HepG2 (cell line): ENCODE results near the gene DDX1. TPM values are rescaled to one million over a fixed set of nuclear protein-coding genes. Genes with fewer than 3 reads are reported as not detected.

Source experiments
- ATAC-seq: fragments of 200-7000 bp; cut with Tn5 transposase; 3 replicates; pipeline ENCODE4 v1.9.1; 2020; ENCODE audit warnings: mild to moderate bottlenecking, moderate library complexity
- BruUV-seq: library from RNA; stranded (reverse); fragments of 400-500 nt; replicated peaks from 2 replicates; lab custom pipeline; 2021; lab: Mats Ljungman, UMichigan
- CTCF ChIA-PET: fragments of 300-600 bp; formaldehyde crosslinking; extraction: SDS; loops from one replicate; lab custom pipeline; 2021; ENCODE audit warnings: low total read pairs, inconsistent platforms, low intra/inter-chr PET ratio; lab: Yijun Ruan, JAX
- POLR2A ChIA-PET: fragments of 350-600 bp; sonication (Branson Sonifier 250); formaldehyde crosslinking; loops from one replicate; lab custom pipeline; 2020; ENCODE audit warnings: antibody characterized with exemption, inconsistent platforms; lab: Yijun Ruan, JAX
- DNase-seq: peaks from one replicate; pipeline ENCODE4 v3.0.0-alpha.2; 2015; ENCODE audit warnings: low spot score
- FAIRE-seq: peaks from 3 replicates; lab custom pipeline; 2011; peaks lifted over from hg19 to GRCh38; lab: Jason Lieb, UNC
- H2AFZ ChIP-seq: one replicate; pipeline ENCODE4 v1.6.1; 2011; ENCODE audit warnings: low read length, inconsistent platforms
- H3K27ac ChIP-seq: fragments of 300-600 bp; 3 replicates; pipeline ENCODE4 v1.8.0; 2011; ENCODE audit warnings: mixed run types, mild to moderate bottlenecking, mixed read lengths, low read length, inconsistent platforms; ENCODE audit not compliant: insufficient read depth; ENCODE audit errors: extremely low read length
- H3K27me3 ChIP-seq, 2 experiments: fragments of 200-600 bp in 1 of 2; 2 replicates in 1 of 2; 3 replicates in 1 of 2; pipeline versions ENCODE4 v1.6.0 to v1.8.0; 2011; ENCODE audit warnings: low read length in 2 of 2, mild to moderate bottlenecking in 2 of 2, moderate library complexity in 2 of 2, inconsistent platforms in 1 of 2; ENCODE audit not compliant: insufficient read depth in 2 of 2, control insufficient read depth in 1 of 2
- H3K36me3 ChIP-seq, 2 experiments: fragments of 200-600 bp in 1 of 2; replicated peaks in 1 of 2; 2 replicates in 1 of 2; 3 replicates in 1 of 2; pipeline versions ENCODE4 v1.5.1 to v1.8.0; 2011; ENCODE audit warnings: low read length in 2 of 2, inconsistent platforms in 1 of 2; ENCODE audit not compliant: insufficient read depth in 2 of 2, control insufficient read depth in 1 of 2
- H3K4me1 ChIP-seq: 2 replicates; pipeline ENCODE4 v1.5.1; 2012; ENCODE audit warnings: low read length, inconsistent platforms; ENCODE audit not compliant: insufficient read depth
- H3K4me2 ChIP-seq: 2 replicates; pipeline ENCODE4 v1.6.0; 2011; ENCODE audit warnings: low read depth, low read length, inconsistent platforms
- H3K4me3 ChIP-seq, 3 experiments: fragments of 200-600 bp in 1 of 3; sonication (generic), shearing (Covaris generic) in 1 of 3; replicated peaks in 1 of 3; 2 replicates each; pipeline ENCODE4 v1.5.1; 2011 to 2016; ENCODE audit warnings: low read length in 3 of 3, inconsistent platforms in 2 of 3, low read depth in 2 of 3, mild to moderate bottlenecking in 2 of 3, control low read depth in 1 of 3, mixed read lengths in 1 of 3; ENCODE audit not compliant: insufficient read depth in 1 of 3
- H3K79me2 ChIP-seq: one replicate; pipeline ENCODE4 v1.6.1; 2011; ENCODE audit warnings: low read length, inconsistent platforms; ENCODE audit not compliant: insufficient read depth
- H3K9ac ChIP-seq: 2 replicates; pipeline ENCODE4 v1.6.0; 2011; ENCODE audit warnings: mild to moderate bottlenecking, low read depth, low read length, inconsistent platforms; ENCODE audit not compliant: insufficient read depth
- H3K9me3 ChIP-seq: 2 replicates; pipeline ENCODE4 v1.5.1; 2012; ENCODE audit warnings: mild to moderate bottlenecking, low read length
- H4K20me1 ChIP-seq: 2 replicates; pipeline ENCODE4 v1.6.0; 2011; ENCODE audit warnings: inconsistent platforms, mild to moderate bottlenecking, low read length, moderate library complexity; ENCODE audit not compliant: insufficient read depth
- ETV5 ChIP-seq: IDR thresholded peaks from 2 replicates; pipeline ENCODE4 v1.6.1; 2018; ENCODE audit warnings: missing biosample characterization, missing genetic modification reagents, inconsistent platforms, borderline replicate concordance
- HDAC2 ChIP-seq: sonication (generic); formaldehyde crosslinking; IDR thresholded peaks from 2 replicates; pipeline ENCODE4 v1.4.0; 2020; ENCODE audit warnings: missing genetic modification reagents
- HMG20A ChIP-seq: IDR thresholded peaks from 2 replicates; pipeline ENCODE4 v1.6.1; 2016; ENCODE audit warnings: borderline replicate concordance
- NBN ChIP-seq: fragments of 450-650 bp; conservative IDR thresholded peaks from 2 replicates; pipeline ENCODE4 v1.6.1; 2017
- STAG1 ChIP-seq: sonication (generic); formaldehyde crosslinking; IDR thresholded peaks from 2 replicates; pipeline ENCODE4 v1.4.0; 2020; ENCODE audit warnings: missing genetic modification reagents
- ZFP62 ChIP-seq: sonication (generic); formaldehyde crosslinking; IDR thresholded peaks from 2 replicates; pipeline ENCODE4 v1.4.0; 2020; ENCODE audit warnings: missing genetic modification reagents
- ZNF292 ChIP-seq: sonication (generic); formaldehyde crosslinking; IDR thresholded peaks from 2 replicates; pipeline ENCODE4 v1.8.1; 2022; ENCODE audit warnings: mild to moderate bottlenecking, low read depth, missing genetic modification reagents, borderline replicate concordance
- WGBS: methylation state at CpG from one replicate; pipeline ENCODE4 v1.1.6; 2017; ENCODE audit warnings: low lambda C conversion rate; 5-methylcytosine and 5-hydroxymethylcytosine counted together
- in situ Hi-C: cut with HindIII; loops from 2 replicates; pipeline ENCODE4 v1.10.0; 2017; ENCODE audit warnings: low pct_unique_long_range_greater_than_20kb; ENCODE audit not compliant: extremely low pct_ligation_motif_present
- intact Hi-C: fragments of 100-400 bp; cut with micrococcal nuclease; formaldehyde crosslinking; loops from one replicate; pipeline ENCODE4 v1.10.0; 2022; ENCODE audit not compliant: unreplicated experiment
- polyA plus RNA-seq, 8 experiments: library from polyadenylated mRNA; depleted of rRNA in 3 of 8; stranded (reverse) in 7 of 8; unstranded in 1 of 8; fragments of >200 nt; fragmentation: Illumina TruSeq in 4 of 8; extraction: Trizol in 4 of 8; gene quantifications; 2 replicates each; pipeline versions ENCODE4 v1.2.1 to v1.2.3, GENCODE V29; 2011 to 2016; ENCODE audit warnings: low read depth in 4 of 8, missing spikeins in 1 of 8, mixed read lengths in 1 of 8; ENCODE audit not compliant: insufficient read depth in 1 of 8
- total RNA-seq, 5 experiments: library from RNA; depleted of rRNA; stranded (reverse); fragments of >200 nt; fragmentation: Illumina TruSeq; extraction: Trizol; gene quantifications; 2 replicates each; pipeline ENCODE4 v1.2.3, GENCODE V29; 2016; ENCODE audit warnings: low read depth in 1 of 5
- TF ChIP-seq, protein P1 (sequence below): sonication (generic); formaldehyde crosslinking; IDR thresholded peaks from 2 replicates; pipeline ENCODE4 v1.4.0; 2020; ENCODE audit warnings: missing genetic modification reagents
- TF ChIP-seq, protein P2 (sequence below): sonication (generic); formaldehyde crosslinking; IDR thresholded peaks from 2 replicates; pipeline ENCODE4 v1.5.0; 2020; ENCODE audit warnings: mild to moderate bottlenecking, missing genetic modification reagents, borderline replicate concordance

Gene DDX1
- total and polyA plus RNA-seq, 2 of the 13 experiments (the other 11 are each of a cell fraction or from before 2014, with no cell fraction given): 81.6 to 130 TPM

DNA sequence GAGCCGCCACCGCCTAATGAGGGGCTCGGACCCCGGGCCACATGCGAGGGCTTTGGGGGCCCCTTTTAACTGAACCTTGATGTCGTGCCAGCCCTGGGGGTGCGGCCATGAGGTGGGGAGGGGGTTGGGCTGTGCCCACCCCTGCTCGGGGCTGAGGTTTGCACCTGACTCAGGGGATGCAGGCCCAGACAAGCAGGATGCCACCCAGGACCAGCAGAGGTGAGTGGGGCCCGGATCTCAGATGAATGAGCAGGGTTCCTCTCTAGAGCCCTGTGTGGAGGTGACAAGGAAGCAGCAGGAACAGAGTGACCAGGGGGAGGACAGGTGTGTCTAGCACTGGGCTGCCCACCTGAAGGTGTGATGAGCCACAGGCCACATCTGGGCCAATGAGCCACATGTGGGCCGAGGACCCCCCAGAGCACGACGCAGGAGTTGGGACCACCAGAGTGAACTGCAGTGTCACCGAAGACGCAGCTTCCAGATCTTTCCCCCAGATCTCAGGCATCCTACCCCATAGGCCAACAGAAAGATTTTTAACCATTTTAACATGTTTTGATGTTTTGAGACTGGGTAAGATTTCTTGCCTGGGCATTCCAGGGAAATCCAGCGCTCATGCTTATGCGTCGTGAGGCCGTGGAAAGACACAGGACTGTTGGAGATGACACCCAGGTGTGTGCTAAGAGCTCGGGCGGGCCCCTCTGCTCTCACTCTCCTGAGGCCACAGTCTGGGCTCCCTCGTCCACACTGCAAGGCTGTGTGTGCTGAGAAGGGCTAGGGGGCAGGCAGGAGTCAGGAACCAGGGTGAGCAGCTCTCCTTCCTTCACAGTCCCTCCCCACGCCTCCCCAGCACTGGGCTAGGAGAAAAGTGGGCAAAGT lies 73.6 kb downstream of the DDX1 start (continued):
- TF ChIP-seq, protein P1, sequence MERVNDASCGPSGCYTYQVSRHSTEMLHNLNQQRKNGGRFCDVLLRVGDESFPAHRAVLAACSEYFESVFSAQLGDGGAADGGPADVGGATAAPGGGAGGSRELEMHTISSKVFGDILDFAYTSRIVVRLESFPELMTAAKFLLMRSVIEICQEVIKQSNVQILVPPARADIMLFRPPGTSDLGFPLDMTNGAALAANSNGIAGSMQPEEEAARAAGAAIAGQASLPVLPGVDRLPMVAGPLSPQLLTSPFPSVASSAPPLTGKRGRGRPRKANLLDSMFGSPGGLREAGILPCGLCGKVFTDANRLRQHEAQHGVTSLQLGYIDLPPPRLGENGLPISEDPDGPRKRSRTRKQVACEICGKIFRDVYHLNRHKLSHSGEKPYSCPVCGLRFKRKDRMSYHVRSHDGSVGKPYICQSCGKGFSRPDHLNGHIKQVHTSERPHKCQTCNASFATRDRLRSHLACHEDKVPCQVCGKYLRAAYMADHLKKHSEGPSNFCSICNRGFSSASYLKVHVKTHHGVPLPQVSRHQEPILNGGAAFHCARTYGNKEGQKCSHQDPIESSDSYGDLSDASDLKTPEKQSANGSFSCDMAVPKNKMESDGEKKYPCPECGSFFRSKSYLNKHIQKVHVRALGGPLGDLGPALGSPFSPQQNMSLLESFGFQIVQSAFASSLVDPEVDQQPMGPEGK (CRISPR knock-in tag): peak; percentile 66
- no peak for TF ChIP-seq NBN
- TF ChIP-seq STAG1 (CRISPR knock-in tag): peak; percentile 63
- TF ChIP-seq HDAC2: no peak
- no peak for TF ChIP-seq ZFP62
- 0 out of 2 replicates have a peak, but pooled peaks have one; percentile 10 for TF ChIP-seq ETV5 (CRISPR knock-in tag)

DNA sequence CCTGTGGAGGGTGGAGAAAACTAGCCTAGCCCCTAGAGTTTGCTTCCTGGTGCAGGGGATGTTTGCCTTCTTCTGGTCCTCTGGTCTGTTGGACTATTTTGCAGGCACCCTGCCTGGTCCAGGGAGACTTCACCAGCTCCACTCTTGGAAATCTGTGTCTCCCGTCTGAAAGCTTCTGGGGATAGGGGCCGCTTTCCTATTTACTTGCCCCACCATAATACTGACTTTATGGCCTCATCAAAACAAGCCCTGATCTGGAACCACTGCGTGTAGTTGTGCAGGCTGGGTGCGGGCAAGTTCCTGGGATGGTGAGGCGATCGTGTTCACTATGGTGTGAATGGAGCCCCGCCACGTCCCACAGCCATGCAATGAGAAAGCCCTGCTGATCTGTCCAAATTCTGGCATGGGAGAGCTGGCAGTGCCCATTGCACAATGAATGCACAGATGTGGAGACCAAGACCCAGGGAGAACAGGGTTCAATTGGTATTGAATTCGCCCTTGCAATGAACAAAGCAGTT lies 74.3 kb downstream of the DDX1 start:
- ChIA-PET CTCF (no interaction called here), POLR2A (no interaction called here)
- Histone ChIP-seq H3K4me1 (peaks cover 32% of the 10 kb centered on the region), H3K4me3 (no peak overlapping the region), H3K27ac (no peak overlapping the region), H3K9ac (no peak overlapping the region), H3K79me2 (no peaks in the 10 kb centered on the region), H3K36me3 (no peaks in the 10 kb centered on the region), H3K4me2 (no peak overlapping the region), H3K9me3 (no peaks in the 10 kb centered on the region), H2AFZ (no peak overlapping the region), H3K27me3 (peaks cover 0 to 42% of the 10 kb centered on the region in 2 experiments; a peak in 2 of 5 replicates), H4K20me1 (no peaks in the 10 kb centered on the region)
- no peak for FAIRE-seq
- DNase-seq: no peak
- WGBS: 78% methylated on average over 9 of the region's 9 CpGs
- no peak; the same call in 2 of the 3 replicates for ATAC-seq
- peak; percentile 32; the same call in 1 of the 2 replicates for TF ChIP-seq ZNF292 (CRISPR knock-in tag)
- TF ChIP-seq HMG20A (CRISPR knock-in tag): no peak
- TF ChIP-seq, protein P2, sequence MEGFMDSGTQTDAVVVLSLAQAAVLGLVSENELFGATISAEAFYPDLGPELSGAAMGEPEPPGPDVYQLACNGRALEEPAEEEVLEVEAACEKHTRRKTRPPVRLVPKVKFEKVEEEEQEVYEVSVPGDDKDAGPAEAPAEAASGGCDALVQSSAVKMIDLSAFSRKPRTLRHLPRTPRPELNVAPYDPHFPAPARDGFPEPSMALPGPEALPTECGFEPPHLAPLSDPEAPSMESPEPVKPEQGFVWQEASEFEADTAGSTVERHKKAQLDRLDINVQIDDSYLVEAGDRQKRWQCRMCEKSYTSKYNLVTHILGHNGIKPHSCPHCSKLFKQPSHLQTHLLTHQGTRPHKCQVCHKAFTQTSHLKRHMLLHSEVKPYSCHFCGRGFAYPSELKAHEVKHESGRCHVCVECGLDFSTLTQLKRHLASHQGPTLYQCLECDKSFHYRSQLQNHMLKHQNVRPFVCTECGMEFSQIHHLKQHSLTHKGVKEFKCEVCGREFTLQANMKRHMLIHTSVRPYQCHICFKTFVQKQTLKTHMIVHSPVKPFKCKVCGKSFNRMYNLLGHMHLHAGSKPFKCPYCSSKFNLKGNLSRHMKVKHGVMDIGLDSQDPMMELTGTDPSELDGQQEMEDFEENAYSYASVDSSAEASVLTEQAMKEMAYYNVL (CRISPR knock-in tag): 0 out of 2 replicates have a peak, but pooled peaks have one; percentile 33
- 0 out of 2 replicates have a peak, but pooled peaks have one; percentile 4 for TF ChIP-seq ETV5 (CRISPR knock-in tag)
- intact Hi-C loops: no loop called here
- no TSS peak for BruUV-seq
- in situ Hi-C loops: no loop called here
